BJ (cell line): ENCODE measurements around the gene POLE4. TPM values are rescaled to one million over a fixed set of nuclear protein-coding genes. Genes with fewer than 3 reads are reported as not detected.

Source experiments
- CTCF ChIA-PET: fragments of 350-600 bp; formaldehyde crosslinking; extraction: SDS; loops from one replicate; lab custom pipeline; 2021; ENCODE audit warnings: antibody characterized with exemption, inconsistent platforms; lab: Yijun Ruan, JAX
- POLR2A ChIA-PET: fragments of 300-600 bp; sonication (Branson Sonifier 250); formaldehyde crosslinking; extraction: SDS; loops from one replicate; lab custom pipeline; 2021; ENCODE audit warnings: antibody characterized with exemption; lab: Charles Lee
- DNase-seq: peaks from one replicate; pipeline ENCODE4 v3.0.0-alpha.2; 2011; ENCODE audit warnings: low read depth
- H3K27me3 ChIP-seq: 2 replicates; pipeline ENCODE4 v1.6.0; 2011; ENCODE audit warnings: low read length; ENCODE audit not compliant: control insufficient read depth, insufficient read depth
- H3K36me3 ChIP-seq: 2 replicates; pipeline ENCODE4 v1.5.1; 2011; ENCODE audit warnings: low read length; ENCODE audit not compliant: control insufficient read depth, insufficient read depth
- H3K4me3 ChIP-seq: 2 replicates; pipeline ENCODE4 v1.5.1; 2011; ENCODE audit warnings: low read depth, mild to moderate bottlenecking, control low read depth, low read length
- polyA plus RNA-seq: library from polyadenylated mRNA; depleted of rRNA; stranded (reverse); fragments of >200 nt; gene quantifications from 2 replicates; pipeline ENCODE4 v1.2.3, GENCODE V29; 2011
- TF ChIP-seq, protein P1 (sequence below): IDR thresholded peaks from 2 replicates; pipeline ENCODE4 v1.5.1; 2011; ENCODE audit warnings: low read depth, mild to moderate bottlenecking, control low read depth, inconsistent platforms, low read length, moderate library complexity; ENCODE audit not compliant: insufficient read depth

Gene POLE4
- polyA plus RNA-seq, 1 experiment, result 32.2 TPM

DNA sequence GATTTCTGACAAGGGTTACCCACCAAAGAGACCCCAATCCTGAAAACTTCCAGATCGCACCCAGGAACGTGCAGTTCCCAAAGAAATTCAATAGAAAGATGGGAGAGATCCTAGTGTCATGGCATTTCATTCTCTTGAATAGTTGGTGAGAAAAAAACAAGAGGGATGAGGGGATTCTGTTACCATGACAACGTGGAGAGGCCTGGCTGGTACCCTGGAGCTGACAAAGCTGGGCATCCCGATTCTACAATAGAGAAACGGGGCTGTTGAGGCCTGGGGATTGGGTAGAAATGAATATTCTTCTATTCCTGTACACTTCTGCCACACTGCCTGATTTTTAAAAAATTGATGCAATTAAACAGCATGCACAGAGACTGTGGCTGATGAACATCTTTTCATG, 41.0 kb downstream of the POLE4 start:
- POLR2A ChIA-PET, result no interaction called here
- Histone ChIP-seq H3K27me3 (no peaks in the 10 kb centered on the region), H3K4me3 (no peak overlapping the region), H3K36me3 (no peaks in the 10 kb centered on the region)
- no peak for DNase-seq
- TF ChIP-seq, protein P1, sequence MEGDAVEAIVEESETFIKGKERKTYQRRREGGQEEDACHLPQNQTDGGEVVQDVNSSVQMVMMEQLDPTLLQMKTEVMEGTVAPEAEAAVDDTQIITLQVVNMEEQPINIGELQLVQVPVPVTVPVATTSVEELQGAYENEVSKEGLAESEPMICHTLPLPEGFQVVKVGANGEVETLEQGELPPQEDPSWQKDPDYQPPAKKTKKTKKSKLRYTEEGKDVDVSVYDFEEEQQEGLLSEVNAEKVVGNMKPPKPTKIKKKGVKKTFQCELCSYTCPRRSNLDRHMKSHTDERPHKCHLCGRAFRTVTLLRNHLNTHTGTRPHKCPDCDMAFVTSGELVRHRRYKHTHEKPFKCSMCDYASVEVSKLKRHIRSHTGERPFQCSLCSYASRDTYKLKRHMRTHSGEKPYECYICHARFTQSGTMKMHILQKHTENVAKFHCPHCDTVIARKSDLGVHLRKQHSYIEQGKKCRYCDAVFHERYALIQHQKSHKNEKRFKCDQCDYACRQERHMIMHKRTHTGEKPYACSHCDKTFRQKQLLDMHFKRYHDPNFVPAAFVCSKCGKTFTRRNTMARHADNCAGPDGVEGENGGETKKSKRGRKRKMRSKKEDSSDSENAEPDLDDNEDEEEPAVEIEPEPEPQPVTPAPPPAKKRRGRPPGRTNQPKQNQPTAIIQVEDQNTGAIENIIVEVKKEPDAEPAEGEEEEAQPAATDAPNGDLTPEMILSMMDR, result no peak
- CTCF ChIA-PET, result no interaction called here

DNA sequence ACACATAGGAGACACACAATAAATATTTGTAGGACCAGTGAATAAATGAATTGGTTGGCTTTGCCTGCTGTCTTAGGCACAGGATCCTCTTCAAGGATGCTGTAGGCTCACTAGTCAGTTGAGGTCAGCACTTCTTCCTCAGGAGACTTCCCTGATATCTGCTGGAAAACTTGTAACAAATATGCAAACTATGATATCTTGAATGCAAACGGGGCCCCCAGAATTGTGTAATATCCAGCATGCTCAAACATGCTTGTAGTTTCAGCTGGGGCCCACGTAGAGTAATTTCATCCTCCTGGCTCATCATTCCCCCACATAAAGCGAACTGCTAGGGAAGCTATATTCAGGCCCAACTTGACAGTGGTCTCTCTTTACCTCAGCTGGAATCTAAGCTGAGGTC, 43.6 kb downstream of the POLE4 start:
- TF ChIP-seq, protein P1, result no peak
- Histone ChIP-seq H3K27me3 (no peaks in the 10 kb centered on the region), H3K36me3 (no peaks in the 10 kb centered on the region), H3K4me3 (no peak overlapping the region)
- POLR2A ChIA-PET, result no interaction called here
- CTCF ChIA-PET, result interaction anchor here (1.0 to 1.1 kb wide), 2 partner anchors 10 to 61 kb away, joined by 3 read pairs; no protein-coding TSS in a partner anchor
- no peak for DNase-seq

DNA sequence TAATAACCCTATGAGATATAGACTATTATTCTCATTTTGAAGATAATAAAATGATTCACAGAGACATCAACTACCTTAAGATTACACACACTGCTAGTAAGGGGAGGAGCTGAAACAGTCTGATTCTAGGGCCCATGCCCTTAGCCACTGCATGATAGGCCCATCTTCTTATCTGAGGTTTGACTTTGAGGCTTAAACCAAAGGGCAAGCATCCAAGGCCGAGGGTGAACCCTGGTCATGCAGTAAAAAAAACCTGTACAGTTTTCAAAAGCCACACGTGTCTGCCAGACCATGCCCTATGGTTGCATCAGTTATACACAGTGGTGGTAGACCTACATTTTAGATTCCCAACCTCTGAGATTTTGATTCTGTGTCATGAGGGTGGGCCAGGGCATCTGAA, 44.8 kb downstream of the POLE4 start:
- Histone ChIP-seq H3K4me3 (no peak overlapping the region), H3K36me3 (no peaks in the 10 kb centered on the region), H3K27me3 (no peaks in the 10 kb centered on the region)
- ChIA-PET POLR2A (no interaction called here), CTCF (interaction anchor here (0.8 to 1.7 kb wide), 2 partner anchors 9 to 10 kb away, joined by 4 to 7 read pairs; no protein-coding TSS in a partner anchor)
- TF ChIP-seq, protein P1, result no peak
- no peak for DNase-seq

DNA sequence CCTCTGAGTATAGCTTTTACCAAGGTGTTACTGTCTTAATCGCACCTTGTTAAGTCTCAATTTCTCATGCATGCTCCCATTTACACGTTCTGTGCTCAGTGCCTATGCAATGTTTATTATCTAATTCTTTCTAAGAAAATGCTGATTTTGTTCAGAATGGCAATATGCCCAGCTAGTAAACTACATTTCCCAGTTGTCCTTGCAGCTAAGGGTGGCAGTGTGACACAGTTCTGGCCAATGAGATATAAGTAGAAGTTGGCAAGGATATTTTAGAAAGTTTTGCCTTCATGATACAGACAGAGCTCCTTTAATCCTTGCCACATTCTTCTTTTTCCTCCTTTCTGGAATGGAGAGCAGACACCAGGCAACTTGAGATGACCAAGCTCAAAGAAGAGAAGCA, 45.3 kb downstream of the POLE4 start:
- Histone ChIP-seq H3K4me3 (no peak overlapping the region), H3K36me3 (no peaks in the 10 kb centered on the region), H3K27me3 (no peaks in the 10 kb centered on the region)
- DNase-seq, result no peak
- POLR2A ChIA-PET, result no interaction called here
- CTCF ChIA-PET, result interaction anchor here (0.8 to 1.7 kb wide), 3 partner anchors 9 to 196 kb away, joined by 3 to 7 read pairs (median 4); partner anchors contain the start of gene TACR1
- TF ChIP-seq, protein P1, result no peak

DNA sequence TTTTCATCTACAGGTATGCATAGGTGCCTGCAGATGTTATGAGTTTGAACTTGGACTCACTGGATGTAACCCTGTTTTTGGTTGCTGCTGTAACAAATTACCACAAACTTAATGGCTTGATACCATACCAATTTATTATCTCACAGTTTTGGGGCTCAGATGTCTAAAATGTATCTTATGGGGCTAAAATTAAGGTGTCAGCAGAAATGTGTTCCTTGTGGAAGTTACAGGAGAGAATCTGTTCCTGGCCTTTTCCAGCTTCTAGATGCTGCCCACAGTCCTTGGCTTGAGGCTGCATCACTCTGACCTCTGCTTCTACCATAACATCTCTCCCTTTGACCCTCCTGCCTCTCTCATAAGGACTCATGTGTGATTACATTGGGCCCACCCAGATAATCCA, 47.6 kb downstream of the POLE4 start:
- H3K36me3 ChIP-seq, result no peaks in the 10 kb centered on the region
- ChIA-PET CTCF (interaction anchor here (1.1 kb wide), 1 partner anchor 11 kb away, joined by 3 read pairs; no protein-coding TSS in a partner anchor), POLR2A (no interaction called here)
- no peaks in the 10 kb centered on the region for H3K27me3 ChIP-seq
- DNase-seq, result no peak
- TF ChIP-seq, protein P1, result no peak
- no peak overlapping the region for H3K4me3 ChIP-seq
